Vagina (tissue), 2 donors: Measurements from ENCODE around the gene ABCG1. TPM values are rescaled to one million over a fixed set of nuclear protein-coding genes. Genes with fewer than 3 reads are reported as not detected.

Experiments used
- DNase-seq, 2 donors: peaks; one replicate each; pipeline ENCODE4 v3.0.0-alpha.2; 2017; ENCODE audit errors: extremely low spot score in 2 of 2
- H3K27ac ChIP-seq: fragments of 200-600 bp; sonication (generic); one replicate; pipeline ENCODE4 v1.5.1; 2019
- H3K27me3 ChIP-seq: fragments of 200-600 bp; sonication (generic); one replicate; pipeline ENCODE4 v1.5.1; 2019
- H3K36me3 ChIP-seq, 2 donors: fragments of 200-600 bp; sonication (generic); one replicate each; pipeline ENCODE4 v1.5.1; 2017 to 2019
- H3K4me1 ChIP-seq: fragments of 200-600 bp; sonication (generic); one replicate; pipeline ENCODE4 v1.5.1; 2019
- H3K4me3 ChIP-seq, 2 donors: fragments of 200-600 bp; sonication (generic); 1 replicate in 1 of 2; 2 replicates in 1 of 2; pipeline ENCODE4 v1.5.1; 2016 to 2019
- H3K9me3 ChIP-seq: fragments of 200-600 bp; sonication (generic); one replicate; pipeline ENCODE4 v1.5.1; 2019
- CTCF ChIP-seq, 3 experiments: fragments of 450-650 bp in 2 of 3; fragments of 200-600 bp in 1 of 3; sonication (generic) in 1 of 3; IDR thresholded peaks; one replicate each; pipeline ENCODE4 v1.5.1; 2017 to 2019; ENCODE audit warnings: antibody characterized with exemption in 3 of 3, mild to moderate bottlenecking in 2 of 3, moderate library complexity in 2 of 3
- POLR2A ChIP-seq, 2 donors: fragments of 450-650 bp; IDR thresholded peaks; one replicate each; pipeline ENCODE4 v1.6.1; 2017; ENCODE audit warnings: antibody characterized with exemption in 2 of 2, mild to moderate bottlenecking in 2 of 2, moderate library complexity in 2 of 2
- POLR2AphosphoS5 ChIP-seq, 2 donors: sonication (generic); formaldehyde crosslinking; IDR thresholded peaks; one replicate each; pipeline ENCODE4 v1.9.0; 2017; ENCODE audit warnings: antibody characterized with exemption in 2 of 2, mild to moderate bottlenecking in 2 of 2, low read depth in 1 of 2; ENCODE audit not compliant: insufficient read depth in 1 of 2
- intact Hi-C: fragments of 100-400 bp; cut with DNase I; formaldehyde crosslinking; loops from one replicate; pipeline ENCODE4 v1.15.1; 2023
- total RNA-seq: library from RNA; depleted of rRNA; stranded (reverse); fragments of >200 nt; gene quantifications from one replicate; pipeline ENCODE4 v1.2.3, GENCODE V29; 2016

ABCG1 gene
- total RNA-seq, 1 donor from 2014 or later, result 18.7 TPM

- Histone ChIP-seq H3K27me3 (no peaks in the 10 kb centered on the region), H3K4me1 (peaks cover 12% of the 10 kb centered on the region), H3K27ac (no peak overlapping the region), H3K4me3 (peak overlapping the region in 1 of 2 donors; percentile 28), H3K36me3 (no peaks in the 10 kb centered on the region), H3K9me3 (no peaks in the 10 kb centered on the region)
- DNase-seq, result no peak
- TF ChIP-seq POLR2AphosphoS5 (IDR thresholded peaks at IDR 0.05; ENCODE audit: insufficient read depth in 1 of 2, low read depth in 1 of 2), result no peak
- TF ChIP-seq CTCF (IDR thresholded peaks at IDR 0.05), result no peak
- TF ChIP-seq POLR2A (IDR thresholded peaks at IDR 0.05), result no peak
- intact Hi-C loops, result loop anchor here (10.0 kb wide), 1 partner anchor 117 kb away; no protein-coding TSS in a partner anchor
Measured at GRCh38 chr21:42261829-42262200, 42.9 kb downstream of the ABCG1 start.

- H3K27me3 ChIP-seq, result no peaks in the 10 kb centered on the region
- DNase-seq, result no peak
- no peak overlapping the region for H3K4me3 ChIP-seq
- peaks cover 12% of the 10 kb centered on the region for H3K4me1 ChIP-seq
- no peaks in the 10 kb centered on the region for H3K9me3 ChIP-seq
- H3K36me3 ChIP-seq, result no peaks in the 10 kb centered on the region
- H3K27ac ChIP-seq, result peak overlapping the region; percentile 20
- intact Hi-C loops, result loop anchor here (10.0 kb wide), 1 partner anchor 118 kb away; no protein-coding TSS in a partner anchor
- TF ChIP-seq POLR2A (IDR thresholded peaks at IDR 0.05), result no peak
- TF ChIP-seq POLR2AphosphoS5 (IDR thresholded peaks at IDR 0.05; ENCODE audit: insufficient read depth in 1 of 2, low read depth in 1 of 2), result no peak
- TF ChIP-seq CTCF (IDR thresholded peaks at IDR 0.05), result no peak
Measured at GRCh38 chr21:42262831-42263231, 43.9 kb downstream of the ABCG1 start.

GRCh38 chr21:42263591-42264131 lies 44.7 kb downstream of the ABCG1 start:
- Histone ChIP-seq H3K9me3 (no peaks in the 10 kb centered on the region), H3K36me3 (no peaks in the 10 kb centered on the region), H3K27ac (peak overlapping the region; percentile 20), H3K4me3 (no peak overlapping the region), H3K4me1 (peaks cover 12% of the 10 kb centered on the region), H3K27me3 (no peaks in the 10 kb centered on the region)
- no peak for DNase-seq
- TF ChIP-seq POLR2A (IDR thresholded peaks at IDR 0.05) (no peak), POLR2AphosphoS5 (IDR thresholded peaks at IDR 0.05; ENCODE audit: insufficient read depth in 1 of 2, low read depth in 1 of 2) (peak; percentile 26 to 74)
- intact Hi-C loops, result loop anchor here (10.0 kb wide), 1 partner anchor 119 kb away; no protein-coding TSS in a partner anchor

- no peak for DNase-seq
- H3K9me3 ChIP-seq, result no peaks in the 10 kb centered on the region
- H3K27me3 ChIP-seq, result no peaks in the 10 kb centered on the region
- H3K27ac ChIP-seq, result no peak overlapping the region
- H3K4me1 ChIP-seq, result peaks cover 12% of the 10 kb centered on the region
- no peak overlapping the region for H3K4me3 ChIP-seq
- H3K36me3 ChIP-seq, result no peaks in the 10 kb centered on the region
- TF ChIP-seq POLR2AphosphoS5 (IDR thresholded peaks at IDR 0.05; ENCODE audit: insufficient read depth in 1 of 2, low read depth in 1 of 2) (no peak), CTCF (IDR thresholded peaks at IDR 0.05) (no peak), POLR2A (IDR thresholded peaks at IDR 0.05) (no peak)
- intact Hi-C loops, result loop anchor here (10.0 kb wide), 1 partner anchor 120 kb away; no protein-coding TSS in a partner anchor
Measured at GRCh38 chr21:42264245-42265195, 45.6 kb downstream of the ABCG1 start.

- Histone ChIP-seq H3K4me3 (no peak overlapping the region), H3K9me3 (no peaks in the 10 kb centered on the region), H3K36me3 (no peaks in the 10 kb centered on the region), H3K4me1 (peaks cover 12% of the 10 kb centered on the region), H3K27ac (no peak overlapping the region), H3K27me3 (no peaks in the 10 kb centered on the region)
- intact Hi-C loops, result loop anchor here (10.0 kb wide), 1 partner anchor 121 kb away; no protein-coding TSS in a partner anchor
- TF ChIP-seq POLR2AphosphoS5 (IDR thresholded peaks at IDR 0.05; ENCODE audit: insufficient read depth in 1 of 2, low read depth in 1 of 2) (no peak), POLR2A (IDR thresholded peaks at IDR 0.05) (no peak), CTCF (IDR thresholded peaks at IDR 0.05) (no peak)
- no peak for DNase-seq
Measured at GRCh38 chr21:42265231-42265812, 46.4 kb downstream of the ABCG1 start.
